Endodermal cell (in vitro differentiated cells): ENCODE data around the gene STK39. TPM values are rescaled to one million over a fixed set of nuclear protein-coding genes. Genes with fewer than 3 reads are reported as not detected.

ENCODE experiments used
- DNase-seq: peaks from one replicate; pipeline ENCODE4 v3.0.0-alpha.2; 2017
- H3K27ac ChIP-seq: 2 replicates; pipeline ENCODE4 v1.5.1; 2013; ENCODE audit warnings: mild to moderate bottlenecking, low read depth, low read length, moderate library complexity
- H3K27me3 ChIP-seq: 2 replicates; pipeline ENCODE4 v1.6.1; 2013; ENCODE audit warnings: mild to moderate bottlenecking, low read length, moderate library complexity; ENCODE audit not compliant: insufficient read depth, control insufficient read depth, poor library complexity, severe bottlenecking
- H3K36me3 ChIP-seq: 2 replicates; pipeline ENCODE4 v1.7.0; 2013; ENCODE audit warnings: mild to moderate bottlenecking, low read length, moderate library complexity; ENCODE audit not compliant: control insufficient read depth, insufficient read depth
- H3K4me1 ChIP-seq: one replicate; pipeline ENCODE4 v1.7.0; 2013; ENCODE audit warnings: low read length; ENCODE audit not compliant: control insufficient read depth, insufficient read depth
- H3K4me3 ChIP-seq: 2 replicates; pipeline ENCODE4 v1.5.1; 2013; ENCODE audit warnings: mild to moderate bottlenecking, low read length, moderate library complexity
- H3K9ac ChIP-seq: 2 replicates; pipeline ENCODE4 v1.6.1; 2013; ENCODE audit warnings: mild to moderate bottlenecking, low read length, moderate library complexity; ENCODE audit not compliant: poor library complexity, severe bottlenecking; ENCODE audit errors: extremely low read depth
- H3K9me3 ChIP-seq: 2 replicates; pipeline ENCODE4 v1.6.1; 2013; ENCODE audit warnings: mild to moderate bottlenecking, low read length, moderate library complexity; ENCODE audit not compliant: control insufficient read depth
- H3K27ac Mint-ChIP-seq: 2 replicates; pipeline ENCODE4 v1.8.0; 2020; ENCODE audit warnings: mixed read lengths
- H3K27me3 Mint-ChIP-seq: 2 replicates; pipeline ENCODE4 v1.8.0; 2021; ENCODE audit warnings: mild to moderate bottlenecking, mixed read lengths; ENCODE audit not compliant: insufficient read depth
- H3K36me3 Mint-ChIP-seq: 2 replicates; pipeline ENCODE4 v1.8.0; 2020; ENCODE audit warnings: low read depth, mixed read lengths
- H3K4me1 Mint-ChIP-seq: 2 replicates; pipeline ENCODE4 v1.8.0; 2020; ENCODE audit warnings: mixed read lengths
- H3K4me3 Mint-ChIP-seq: 2 replicates; pipeline ENCODE4 v1.8.0; 2020; ENCODE audit warnings: mild to moderate bottlenecking, moderate library complexity, mixed read lengths
- H3K9me3 Mint-ChIP-seq: 2 replicates; pipeline ENCODE4 v1.8.0; 2020; ENCODE audit warnings: mild to moderate bottlenecking, mixed read lengths
- CTCF ChIP-seq: fragments of 200-600 bp; sonication (generic); conservative IDR thresholded peaks from 2 replicates; pipeline ENCODE4 v1.5.0; 2021; ENCODE audit warnings: antibody characterized with exemption, mild to moderate bottlenecking
- WGBS, 2 experiments: methylation state at CpG; one replicate each; pipeline versions ENCODE4 v1.1.5 to v1.1.7; 2013; ENCODE audit warnings: missing lambda C conversion rate in 2 of 2, mixed read lengths in 1 of 2; ENCODE audit not compliant: insufficient coverage in 1 of 2, insufficient read length in 1 of 2; 5-methylcytosine and 5-hydroxymethylcytosine counted together
- total RNA-seq, 2 donors: library from RNA; stranded (reverse); fragmentation: NEBNext Ultra II Directional in 1 of 2; extraction: Animal tissue kit (Norgen Biotek cat#: 25700) in 1 of 2; gene quantifications; 2 replicates in 1 of 2; 3 replicates in 1 of 2; pipeline ENCODE4 v1.2.1, GENCODE V29; 2021

STK39 gene
- total RNA-seq, 2 donors from 2014 or later: 22.3 to 31.5 TPM

- 94% methylated on average over 2 to 6 of the region's 6 CpGs for WGBS, 2 experiments
- H3K27me3 Mint-ChIP-seq: no peaks in the 10 kb centered on the region
- no peaks in the 10 kb centered on the region for H3K27me3 ChIP-seq
- no peak overlapping the region for H3K9ac ChIP-seq
- DNase-seq: no peak
- no peak overlapping the region for H3K4me3 Mint-ChIP-seq
- H3K36me3 ChIP-seq: no peaks in the 10 kb centered on the region
- H3K9me3 ChIP-seq: no peaks in the 10 kb centered on the region
- H3K9me3 Mint-ChIP-seq: no peaks in the 10 kb centered on the region
- no peak overlapping the region for H3K27ac Mint-ChIP-seq
- H3K36me3 Mint-ChIP-seq: peaks cover 4% of the 10 kb centered on the region
- H3K27ac ChIP-seq: no peak overlapping the region
- H3K4me1 ChIP-seq: no peaks in the 10 kb centered on the region
- H3K4me1 Mint-ChIP-seq: no peaks in the 10 kb centered on the region
- no peak for TF ChIP-seq CTCF
- H3K4me3 ChIP-seq: no peak overlapping the region
These were observed 292.0 kb downstream of the STK39 start for GRCh38 chr2:167955264-167955906.

GRCh38 chr2:167954495-167954894 is 292.9 kb downstream of the STK39 start:
- H3K4me3 ChIP-seq: no peak overlapping the region
- Mint-ChIP-seq H3K27ac (no peak overlapping the region), H3K4me1 (no peaks in the 10 kb centered on the region), H3K36me3 (peaks cover 4% of the 10 kb centered on the region), H3K9me3 (no peaks in the 10 kb centered on the region), H3K4me3 (no peak overlapping the region), H3K27me3 (no peaks in the 10 kb centered on the region)
- H3K4me1 ChIP-seq: no peaks in the 10 kb centered on the region
- TF ChIP-seq CTCF: no peak
- no peak overlapping the region for H3K27ac ChIP-seq
- H3K9ac ChIP-seq: no peak overlapping the region
- no peaks in the 10 kb centered on the region for H3K27me3 ChIP-seq
- no peaks in the 10 kb centered on the region for H3K9me3 ChIP-seq
- 67 to 83% methylated on average over 1 of the region's 2 CpGs for WGBS, 2 experiments
- H3K36me3 ChIP-seq: no peaks in the 10 kb centered on the region
- no peak for DNase-seq

- H3K27ac Mint-ChIP-seq: no peak overlapping the region
- H3K36me3 Mint-ChIP-seq: peaks cover 4% of the 10 kb centered on the region
- Histone ChIP-seq H3K36me3 (no peaks in the 10 kb centered on the region), H3K27ac (no peak overlapping the region), H3K9me3 (no peaks in the 10 kb centered on the region), H3K4me3 (no peak overlapping the region), H3K4me1 (no peaks in the 10 kb centered on the region), H3K9ac (no peak overlapping the region), H3K27me3 (no peaks in the 10 kb centered on the region)
- DNase-seq: no peak
- no peak overlapping the region for H3K4me3 Mint-ChIP-seq
- WGBS, 2 experiments: 83% methylated on average over 1 of the region's 3 CpGs; no CpG with 5 or more reads in 1 of the 2 experiments
- no peaks in the 10 kb centered on the region for H3K27me3 Mint-ChIP-seq
- H3K9me3 Mint-ChIP-seq: no peaks in the 10 kb centered on the region
- TF ChIP-seq CTCF: no peak
- H3K4me1 Mint-ChIP-seq: no peaks in the 10 kb centered on the region
These were observed 293.6 kb downstream of the STK39 start for GRCh38 chr2:167953776-167954175.
